ENCODE data around the gene FAM53B.

FAM53B gene

GRCh38 chr10:124570646-124571045 lies 173.5 kb downstream of the FAM53B start:
- no peak for DNase-seq

- no peak for DNase-seq
Observed at GRCh38 chr10:124569623-124570470, 174.3 kb downstream of the FAM53B start.
